GM19099 (cell line): ENCODE measurements around the gene CACNG6.

Experiments used
- POLR2A ChIP-seq: IDR thresholded peaks from 3 replicates; pipeline ENCODE4 v1.6.1; 2011; ENCODE audit warnings: low read depth; ENCODE audit not compliant: insufficient read length; ENCODE audit errors: extremely low read depth

The CACNG6 gene

DNA sequence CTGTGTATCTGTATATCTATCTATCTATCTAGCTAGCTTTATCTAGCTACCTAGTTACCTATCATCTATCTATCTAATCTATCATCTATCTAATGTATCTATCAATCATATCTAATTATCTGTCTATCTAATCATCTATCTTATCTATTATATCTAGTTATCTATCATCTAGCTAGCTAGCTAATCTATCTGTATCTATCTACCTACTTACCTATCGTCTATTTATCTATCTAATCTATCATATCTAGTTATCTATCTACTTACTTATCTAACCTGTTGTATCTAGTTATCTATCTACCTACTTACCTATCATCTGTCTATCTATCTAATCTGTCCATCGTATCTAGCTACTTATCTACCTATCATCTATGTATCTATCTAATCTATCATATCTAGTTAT, 54.3 kb downstream of the CACNG6 start:
- TF ChIP-seq POLR2A: no peak

DNA sequence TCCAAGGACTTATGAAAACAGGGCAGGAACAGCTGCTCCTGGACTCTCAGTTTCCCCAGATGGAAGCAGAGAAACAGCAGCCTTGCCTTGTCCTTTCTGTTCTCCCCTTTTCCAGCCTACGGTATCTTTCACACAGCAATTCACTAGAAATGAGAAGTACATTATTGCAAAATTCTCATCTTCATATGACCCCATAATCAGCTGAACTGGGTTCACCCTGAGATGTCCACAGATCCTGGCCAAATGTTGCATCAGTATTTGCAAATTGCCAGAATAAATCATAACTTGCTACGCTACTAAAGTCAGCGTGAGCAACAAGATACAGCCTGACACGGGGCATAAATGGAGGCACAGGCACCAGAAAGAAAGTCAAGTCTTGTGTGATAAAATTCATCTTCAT, 56.2 kb downstream of the CACNG6 start:
- TF ChIP-seq POLR2A: no peak
